Measurements from ENCODE around the gene GAB4.
"Not testable (repeated sequence)": the region's sequence is repeated elsewhere in the genome, so short reads cannot be mapped to it uniquely, and the experiment has no call there.

The GAB4 gene

DNA sequence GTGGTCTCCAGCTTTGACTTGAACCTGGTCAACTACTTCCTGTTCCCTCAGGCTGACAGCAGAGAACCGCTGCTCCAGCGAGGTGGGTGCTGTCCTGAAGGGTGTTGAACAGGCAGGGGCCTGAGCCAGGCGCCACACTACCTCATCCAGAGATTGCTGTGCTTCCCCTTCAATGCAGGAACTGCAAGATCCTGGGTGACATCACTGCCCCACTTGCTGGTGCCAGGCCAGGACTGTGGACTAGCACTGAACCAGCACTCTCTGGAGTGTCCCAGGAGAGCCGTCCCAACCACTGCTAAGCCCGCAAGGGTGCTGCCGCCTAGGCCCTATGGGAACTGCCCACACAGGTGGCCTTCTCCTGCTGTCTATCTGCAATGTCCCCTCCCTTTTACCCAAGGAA lies 51.7 kb downstream of the GAB4 start:
- no peak for DNase-seq

DNA sequence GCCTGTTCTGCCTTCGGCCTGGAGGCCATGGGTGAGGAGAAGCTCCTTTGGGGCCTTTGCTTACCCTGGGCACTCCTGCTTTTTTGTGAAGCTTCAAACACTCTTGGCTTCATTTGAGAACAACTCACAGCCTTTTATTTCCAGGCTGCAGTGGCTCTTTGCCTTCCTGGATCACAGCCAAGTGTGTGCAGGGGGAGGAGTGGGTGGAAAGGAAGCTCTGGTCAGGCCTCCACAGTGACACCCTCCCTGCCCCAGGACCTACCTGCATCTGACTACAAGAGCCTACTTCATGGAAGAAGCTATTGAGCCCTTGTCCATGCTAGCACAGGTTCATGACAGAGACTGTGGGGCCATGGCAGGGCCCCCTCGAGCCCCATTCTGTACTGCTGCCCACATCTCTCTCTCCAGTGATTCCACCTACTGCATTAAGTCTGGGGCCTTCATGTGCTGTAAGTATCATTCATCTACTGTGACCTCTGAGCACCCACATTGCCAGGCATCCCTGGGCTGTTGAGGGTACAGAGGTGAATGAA lies 52.3 kb downstream of the GAB4 start:
- no peak for DNase-seq

DNA sequence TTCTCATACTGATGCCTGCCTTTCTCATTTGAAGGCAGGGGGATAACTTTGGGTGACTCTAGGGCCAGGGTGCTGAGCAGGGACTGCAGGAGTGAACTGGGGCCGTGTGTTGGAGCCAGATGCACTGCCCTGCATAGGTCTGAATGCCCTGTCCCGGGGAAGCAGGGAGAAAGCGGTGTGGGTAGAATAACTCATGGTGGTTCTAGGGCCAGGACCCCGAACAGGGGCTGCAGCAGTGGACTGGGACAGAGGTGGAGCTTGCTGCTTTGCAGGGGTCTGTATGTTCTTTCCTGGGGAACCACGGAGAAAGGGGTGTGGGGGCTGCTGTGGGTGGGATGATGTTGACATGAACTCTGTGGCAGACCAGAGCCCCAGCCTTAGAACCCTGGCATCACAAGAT lies 52.9 kb downstream of the GAB4 start:
- no peak for DNase-seq

DNA sequence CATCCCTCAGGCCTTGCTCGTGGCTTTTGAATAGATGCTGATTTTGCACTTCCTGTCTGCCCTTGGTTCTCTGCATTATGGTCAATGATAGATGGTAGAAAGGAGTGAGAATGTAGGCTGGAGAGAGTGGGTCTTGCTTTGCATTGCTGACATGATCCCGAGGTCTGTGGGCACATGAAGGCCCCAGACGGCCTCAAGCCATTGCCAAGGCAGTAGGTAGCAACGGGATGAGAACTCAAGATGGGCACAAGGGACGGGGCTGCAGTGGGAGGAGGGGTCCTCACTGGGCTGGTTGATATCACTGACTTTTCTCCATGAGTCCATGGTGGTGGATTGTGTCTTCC lies 54.0 kb downstream of the GAB4 start:
- DNase-seq, result no peak

DNA sequence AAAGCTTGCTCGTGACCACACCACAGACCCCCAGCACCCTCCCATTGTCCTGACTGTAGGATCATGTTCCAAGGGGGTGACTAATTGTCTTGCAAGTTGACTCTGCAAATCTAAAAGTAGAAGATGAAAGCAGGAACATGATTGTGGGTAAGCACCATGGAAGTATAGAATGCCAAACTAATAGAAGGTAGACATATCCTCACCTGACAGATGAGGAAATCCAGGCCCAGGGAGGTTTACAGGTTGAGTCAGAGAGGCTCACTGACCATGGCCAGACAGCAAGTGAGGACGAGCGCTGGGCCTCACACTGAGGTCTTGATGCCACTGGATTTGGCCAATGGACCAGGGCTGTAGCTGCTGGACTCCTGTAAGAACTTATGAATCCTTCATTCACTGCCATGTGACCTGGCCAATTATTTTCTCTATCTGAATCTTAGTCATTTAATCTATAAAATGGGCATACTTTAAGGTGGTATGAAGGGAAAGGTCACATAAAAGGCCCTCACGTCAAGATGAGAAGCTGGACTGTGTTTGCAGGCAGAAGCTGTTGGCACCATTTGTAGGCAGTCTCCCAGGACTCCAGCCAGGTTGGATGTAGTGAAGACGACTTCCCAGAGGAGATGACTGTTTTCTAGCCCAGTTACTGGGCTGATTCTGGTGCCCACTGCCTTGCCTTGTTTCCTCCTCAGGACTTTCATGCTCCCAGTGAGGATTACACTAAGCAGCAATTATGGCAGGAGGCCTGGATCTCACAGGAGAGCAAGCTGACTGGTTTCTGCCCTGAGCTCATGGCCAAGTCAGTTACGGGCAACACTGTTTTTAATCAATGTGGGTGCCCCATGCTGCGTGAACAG lies 54.6 kb downstream of the GAB4 start:
- DNase-seq, result no peak

DNA sequence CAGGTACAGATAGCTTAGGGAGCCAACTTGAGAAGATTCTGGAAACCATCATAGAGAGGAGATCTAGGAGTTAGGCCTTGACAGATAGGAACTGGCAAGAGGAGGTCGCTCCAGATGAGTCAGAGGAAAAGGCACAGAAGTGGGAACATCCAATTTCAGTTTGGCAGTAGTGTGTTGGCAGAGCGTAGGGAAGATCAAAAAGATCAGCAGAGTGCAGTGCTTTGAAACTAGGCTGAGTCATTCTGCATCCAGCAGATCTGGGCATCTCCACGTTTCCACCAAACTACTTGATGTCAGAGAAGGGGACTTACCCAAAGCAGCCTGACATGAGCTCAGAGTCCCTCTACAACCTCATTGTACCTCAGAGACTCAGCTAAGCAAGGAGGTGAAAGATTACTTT lies 58.5 kb downstream of the GAB4 start:
- DNase-seq, result no peak

DNA sequence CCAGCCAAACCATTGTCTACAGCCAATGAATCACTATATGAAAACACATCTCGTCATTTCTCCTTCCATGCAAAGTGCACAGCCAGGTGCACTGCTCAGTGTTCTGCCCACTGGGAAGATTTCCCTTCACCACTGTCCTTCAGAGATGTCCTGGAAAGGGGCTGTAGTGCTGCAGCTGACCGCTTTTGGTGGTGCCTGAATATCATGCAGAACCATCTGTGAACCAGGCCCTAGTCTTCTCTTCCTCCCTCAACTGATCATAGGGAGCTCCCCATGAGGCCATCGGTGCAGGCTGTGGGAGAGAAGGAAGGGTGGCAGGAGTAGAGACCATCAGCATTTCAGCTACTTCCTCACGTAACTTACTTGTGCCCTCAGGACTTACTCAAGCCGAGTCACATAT lies 70.2 kb downstream of the GAB4 start:
- no peak for DNase-seq

DNA sequence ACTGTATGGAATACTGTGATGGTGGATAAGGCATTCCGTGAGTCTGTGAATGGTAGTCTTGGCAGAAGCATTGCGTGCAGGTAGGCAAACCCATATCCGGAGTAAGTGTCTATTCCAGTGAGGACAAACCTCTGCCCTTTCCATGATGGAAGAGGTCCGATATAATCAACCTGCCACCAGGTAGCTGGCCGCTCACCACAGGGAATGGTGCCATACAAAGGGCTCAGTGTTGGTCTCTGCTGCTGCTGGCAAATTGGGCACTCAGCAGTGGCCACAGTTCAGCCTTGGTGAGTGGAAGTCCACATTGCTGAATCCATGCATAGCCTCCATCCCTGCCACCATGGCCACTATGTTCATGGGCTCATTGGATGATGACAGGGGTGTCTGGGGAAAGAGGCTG lies 70.8 kb downstream of the GAB4 start:
- DNase-seq, result not testable (repeated sequence)

DNA sequence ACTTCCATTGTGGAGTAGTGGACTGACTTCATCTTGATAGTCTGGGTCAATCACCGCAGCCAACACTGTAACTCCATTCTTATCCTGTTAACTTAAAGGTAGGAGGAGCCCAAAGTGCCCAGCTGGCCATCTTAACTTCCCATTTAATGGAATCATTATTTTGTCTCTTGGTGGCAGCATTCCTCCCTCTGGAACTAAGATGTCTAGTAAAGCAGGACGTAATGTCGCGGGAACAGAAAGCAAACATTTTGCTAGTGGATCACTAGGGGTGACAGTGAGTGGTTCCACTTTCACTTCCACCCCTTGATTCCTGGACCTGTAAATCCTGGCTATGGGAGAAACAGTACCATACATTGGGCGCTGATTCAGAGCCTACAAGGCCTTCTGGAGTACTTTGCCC lies 71.4 kb downstream of the GAB4 start:
- DNase-seq, result no peak

DNA sequence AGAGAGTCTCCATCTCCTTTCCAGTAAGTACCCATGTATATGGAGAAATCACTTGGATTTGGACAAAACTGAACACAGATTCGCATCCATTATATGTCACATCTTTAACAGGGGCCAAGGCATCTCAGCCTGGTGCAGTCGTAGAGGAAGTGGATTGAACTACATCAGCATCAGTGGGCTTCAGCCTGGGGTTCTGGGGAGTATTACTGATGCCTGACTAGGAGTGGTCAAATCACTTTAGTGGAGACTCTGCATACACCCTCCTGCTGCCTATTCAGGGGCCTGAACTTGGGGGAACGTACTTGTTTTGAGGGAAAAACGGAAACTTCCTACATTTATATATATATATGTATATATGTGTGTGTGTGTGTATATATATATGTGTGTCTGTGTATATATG lies 72.8 kb downstream of the GAB4 start:
- no peak for DNase-seq

DNA sequence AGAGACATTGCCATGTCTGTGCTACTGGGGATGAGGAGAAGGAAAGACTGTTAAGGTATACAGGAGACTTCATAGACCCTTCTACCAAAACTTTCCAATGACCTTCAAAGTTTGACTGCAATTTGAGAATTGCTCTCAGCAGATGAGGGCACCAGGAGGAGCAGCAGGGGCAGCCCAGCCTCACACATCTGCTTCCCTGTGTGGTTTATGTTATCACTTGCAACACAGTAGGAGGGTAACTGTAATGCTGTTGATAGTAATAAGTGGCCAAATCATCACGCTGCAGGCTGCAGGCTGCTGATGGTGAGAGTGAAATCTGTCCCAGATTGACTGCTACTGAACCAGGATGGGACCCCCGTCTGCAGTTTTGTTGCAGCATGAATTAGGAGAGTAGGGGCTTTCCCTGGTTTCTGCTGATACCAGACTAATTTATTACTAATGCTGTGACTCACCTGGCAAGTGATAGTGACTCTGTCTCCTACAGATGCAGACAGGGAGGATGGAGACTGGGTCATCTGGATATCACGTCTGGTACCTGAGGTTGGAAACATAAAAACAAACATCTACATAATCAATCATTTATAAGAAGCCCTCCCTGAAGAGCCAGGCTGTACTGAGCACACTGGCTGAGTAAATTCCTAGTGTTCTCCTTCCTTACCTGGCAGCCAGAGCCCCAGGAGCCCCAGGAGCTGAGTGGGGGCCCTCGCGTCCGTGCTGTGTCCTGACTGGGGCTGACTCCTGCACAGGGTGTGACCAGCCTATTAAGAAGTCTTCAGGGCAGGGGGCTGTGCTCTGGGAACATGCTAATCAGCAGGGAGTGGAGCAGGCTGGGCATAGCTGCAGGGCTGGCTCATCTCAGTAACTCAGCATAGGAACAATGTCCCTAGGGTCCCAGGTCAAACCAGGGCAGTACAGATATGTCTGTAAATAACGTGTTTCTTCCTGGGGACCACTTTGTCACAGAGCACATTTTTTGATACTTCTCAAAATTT lies 74.4 kb downstream of the GAB4 start:
- DNase-seq, result no peak

DNA sequence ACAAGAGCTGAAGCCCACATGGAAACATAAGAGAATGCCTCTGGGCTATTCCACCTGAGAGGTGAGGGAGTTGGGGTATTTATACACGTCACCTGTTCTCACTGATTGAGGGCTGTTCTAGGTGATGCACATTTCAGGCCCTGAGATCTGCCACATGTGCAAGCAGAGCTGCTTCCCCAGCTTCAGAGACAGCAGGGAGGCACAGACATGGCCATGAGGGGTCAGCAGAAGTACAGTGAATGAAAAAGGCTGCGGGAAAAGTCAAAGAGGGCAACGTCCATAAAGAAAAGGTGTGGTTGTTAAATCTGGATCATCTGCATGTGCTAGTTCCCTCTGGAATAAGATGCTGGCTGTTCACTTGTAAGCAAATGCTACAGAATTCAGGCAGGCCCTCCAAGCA lies 75.4 kb downstream of the GAB4 start:
- DNase-seq, result no peak

DNA sequence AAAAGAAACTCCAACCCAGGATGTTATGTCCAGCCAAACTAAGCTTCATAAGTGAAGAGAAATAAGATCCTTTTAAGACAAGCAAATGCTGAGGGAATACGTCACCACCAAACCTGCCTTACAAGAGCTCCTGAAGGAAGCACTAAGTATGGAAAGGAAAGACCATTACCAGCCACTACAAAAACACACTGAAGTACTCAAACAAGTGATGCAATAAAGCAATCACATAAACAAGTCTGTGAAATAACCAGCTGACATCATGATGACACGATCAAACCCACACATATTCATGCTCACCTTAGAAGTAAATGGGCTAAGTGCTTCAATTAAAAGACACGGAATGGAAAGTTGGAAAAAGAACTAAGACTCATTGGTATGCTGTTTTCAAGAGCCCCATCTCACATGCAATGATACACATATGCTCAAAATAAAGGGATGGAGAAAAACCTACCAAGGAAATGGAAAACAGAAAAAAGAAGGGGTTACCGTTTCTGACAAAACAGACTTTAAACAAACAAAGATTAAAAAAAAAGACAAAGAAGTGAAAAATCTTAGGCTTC lies 82.5 kb downstream of the GAB4 start:
- no peak for DNase-seq

DNA sequence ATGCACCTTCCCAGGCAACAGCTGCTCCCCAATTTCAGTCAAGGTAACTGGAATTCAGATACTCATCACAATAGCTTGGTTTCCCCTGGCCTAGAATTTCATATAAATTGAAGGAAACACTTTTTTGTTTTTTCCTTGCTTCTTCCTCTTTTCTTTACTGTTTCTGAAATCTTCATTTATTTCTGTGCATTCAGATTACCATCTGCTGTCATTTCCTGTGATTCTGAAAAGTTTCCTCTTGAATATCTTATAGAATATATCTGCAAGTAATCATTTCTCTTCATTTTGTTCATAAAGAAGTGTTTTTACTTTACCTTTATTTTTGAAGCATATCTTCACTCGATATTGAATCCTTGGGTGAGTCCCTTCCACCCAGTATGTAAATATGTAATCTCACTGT lies 85.3 kb downstream of the GAB4 start:
- DNase-seq, result no peak

DNA sequence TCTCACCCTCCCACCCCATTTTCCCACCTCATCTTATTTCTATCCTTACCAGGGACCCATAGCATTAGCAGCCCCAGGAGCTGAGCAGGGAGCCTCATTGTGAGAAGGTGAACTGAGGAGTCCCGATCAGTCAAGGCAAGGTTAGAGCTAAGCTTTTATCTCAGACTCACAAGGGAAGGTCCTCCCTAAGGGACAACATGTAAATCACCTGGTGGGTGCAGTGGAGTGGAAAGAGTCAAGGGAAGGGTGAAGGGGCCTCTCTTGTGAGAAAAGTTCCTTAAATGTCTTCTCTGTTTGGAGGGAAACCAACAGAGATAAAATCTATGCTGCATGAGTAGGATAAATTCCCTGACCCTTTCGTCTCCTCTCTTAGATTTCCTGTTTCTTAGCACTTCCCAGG lies 85.9 kb downstream of the GAB4 start:
- no peak for DNase-seq

DNA sequence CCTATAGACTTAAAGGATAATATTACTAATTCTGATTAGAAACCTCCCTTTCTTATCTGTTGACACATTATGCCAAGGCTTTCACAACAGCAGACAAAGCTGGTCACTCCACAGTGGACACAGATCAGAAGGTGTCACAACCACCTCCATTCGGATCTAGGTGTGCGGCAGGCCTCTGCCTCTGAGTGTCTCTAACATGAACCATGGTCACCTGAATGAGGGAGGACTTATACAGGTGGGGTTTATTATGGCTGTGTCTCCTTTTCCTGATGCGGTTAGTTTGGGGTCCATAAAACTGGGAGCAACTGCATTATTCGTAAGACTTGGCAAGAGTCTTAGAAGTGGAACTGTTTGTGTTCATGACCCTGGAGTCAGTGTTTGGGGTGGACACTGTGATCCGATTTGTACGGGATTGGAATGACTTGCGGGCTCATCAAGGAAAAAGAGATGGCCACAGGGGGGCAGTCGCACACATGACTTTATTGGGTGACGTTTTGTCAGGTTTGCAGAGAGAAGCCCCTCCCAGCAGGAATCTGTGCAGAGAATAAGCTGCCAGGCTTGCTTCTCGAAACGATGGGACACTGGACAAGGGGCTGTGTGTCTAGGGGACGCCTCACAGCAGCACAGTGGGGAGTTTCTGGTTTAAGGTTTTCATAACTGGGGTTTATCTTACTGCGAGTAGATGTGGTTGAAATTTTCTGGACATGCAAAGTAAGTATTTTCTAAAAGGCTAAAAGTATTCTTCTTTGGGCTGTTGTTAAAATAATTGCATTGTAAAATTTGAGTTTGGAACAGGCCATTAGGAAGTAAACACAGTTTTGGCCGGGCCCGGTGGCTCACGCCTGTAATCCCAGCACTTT lies 90.6 kb downstream of the GAB4 start:
- DNase-seq, result peak in 3 of 4 experiments; percentile 9 to 26 (median 16)

DNA sequence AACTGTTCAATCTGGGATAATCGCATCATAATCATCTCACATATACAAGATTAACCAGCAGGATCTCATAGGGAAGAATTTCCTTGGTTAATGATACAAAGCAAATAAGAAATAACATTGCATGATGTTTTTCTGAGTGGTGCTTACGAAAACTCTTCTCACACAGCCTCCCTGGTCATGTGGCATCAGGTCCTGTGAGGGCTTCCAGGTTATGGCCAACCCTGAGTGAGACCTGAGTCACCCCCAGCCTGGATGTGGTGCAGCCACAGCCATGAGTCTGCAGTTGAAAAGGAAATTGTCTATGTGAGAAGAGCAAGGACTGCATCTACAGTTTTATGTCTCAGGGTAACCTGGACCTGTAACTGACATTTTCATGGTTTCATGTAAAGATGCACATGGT lies 92.3 kb downstream of the GAB4 start:
- no peak for DNase-seq

DNA sequence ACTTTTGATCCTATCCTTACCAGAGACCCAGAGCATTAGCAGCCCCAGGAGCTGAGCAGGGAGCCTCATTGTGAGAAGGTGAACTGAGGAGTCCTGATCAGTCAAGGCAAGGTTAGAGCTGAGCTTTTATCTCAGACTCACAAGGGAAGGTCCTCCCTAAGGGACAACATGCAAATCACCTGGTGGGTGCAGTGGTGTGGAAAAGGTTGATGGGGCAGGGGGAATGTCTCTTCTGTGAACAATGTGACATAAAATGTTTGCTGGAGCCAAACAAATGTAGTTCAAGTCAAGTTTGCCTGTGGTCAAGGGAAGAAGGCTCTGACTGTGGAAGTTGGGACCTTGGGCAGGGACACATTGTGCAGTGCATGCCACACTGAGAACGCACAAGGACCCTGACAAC lies 93.1 kb downstream of the GAB4 start:
- not testable (repeated sequence) for DNase-seq

DNA sequence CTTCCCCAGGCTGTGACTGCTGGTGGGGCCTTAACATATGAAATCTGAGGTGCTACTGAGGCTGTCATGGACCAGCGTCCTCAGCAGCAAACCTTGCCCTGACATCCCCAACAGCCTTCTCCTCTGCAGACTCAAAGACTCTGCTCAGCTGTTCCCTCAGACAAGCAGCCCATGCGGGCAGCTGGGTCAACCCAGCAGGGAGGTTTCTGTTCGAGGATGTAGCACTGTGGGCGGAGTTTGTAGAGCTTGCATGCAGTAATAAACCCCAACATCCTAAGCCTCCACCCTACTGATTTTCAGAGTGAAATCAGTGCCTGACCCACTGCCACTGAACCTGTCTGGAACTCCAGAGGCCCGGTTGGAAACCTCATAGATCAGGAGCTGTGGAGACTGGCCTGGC lies 94.0 kb downstream of the GAB4 start:
- no peak for DNase-seq

DNA sequence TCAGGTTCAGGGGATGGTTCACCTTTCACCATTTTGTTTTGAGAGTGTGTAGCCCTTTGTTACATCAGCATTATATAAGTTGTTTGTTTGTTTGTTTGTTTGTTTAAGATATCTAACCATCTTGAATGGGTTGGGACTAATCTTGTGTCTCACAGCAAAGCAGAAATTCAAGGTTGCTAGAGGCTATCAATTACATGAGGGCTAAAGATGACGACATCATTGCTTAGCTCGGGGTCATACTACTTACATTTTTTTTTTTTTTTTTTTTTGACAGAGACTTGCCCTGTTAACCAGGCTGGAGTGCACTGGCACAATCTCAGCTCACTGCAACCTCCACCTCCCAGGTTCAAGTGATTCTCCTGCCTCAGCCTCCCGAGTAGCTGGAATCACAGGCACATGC lies 95.7 kb downstream of the GAB4 start:
- DNase-seq, result no peak
